Renal cortical epithelial cell (primary cell): Measurements from ENCODE around the gene PCCA. TPM values are rescaled to one million over a fixed set of nuclear protein-coding genes. Genes with fewer than 3 reads are reported as not detected.
"Not testable (repeated sequence)": the region's sequence is repeated elsewhere in the genome, so short reads cannot be mapped to it uniquely, and the experiment has no call there.

Experiments used
- DNase-seq: peaks from one replicate; pipeline ENCODE4 v3.0.0-alpha.2; 2011; ENCODE audit warnings: low read depth
- total RNA-seq: library from RNA; depleted of rRNA; stranded (reverse); fragments of >200 nt; gene quantifications from 2 replicates; pipeline ENCODE4 v1.2.3, GENCODE V29; 2014

Gene PCCA
- total RNA-seq, 1 donor from 2014 or later: 72.8 TPM

DNA sequence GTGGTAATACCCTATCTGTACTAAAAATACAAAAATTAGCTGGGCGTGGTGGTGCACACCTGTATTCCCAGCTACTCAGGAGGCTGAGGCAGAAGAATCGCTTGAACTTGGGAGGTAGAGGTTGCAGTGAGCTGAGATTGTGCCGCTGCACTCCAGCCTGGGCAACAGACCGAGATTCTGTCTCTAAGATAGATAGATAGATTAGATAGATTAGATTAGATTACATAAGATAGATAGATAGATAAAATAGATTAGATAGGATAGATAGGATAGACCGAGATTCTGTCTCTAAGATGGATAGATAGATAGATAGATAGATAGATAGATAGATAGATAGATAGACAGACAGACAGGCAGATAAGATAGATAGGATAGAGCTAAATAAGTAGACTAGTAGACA is 435.8 kb downstream of the PCCA start:
- not testable (repeated sequence) for DNase-seq

DNA sequence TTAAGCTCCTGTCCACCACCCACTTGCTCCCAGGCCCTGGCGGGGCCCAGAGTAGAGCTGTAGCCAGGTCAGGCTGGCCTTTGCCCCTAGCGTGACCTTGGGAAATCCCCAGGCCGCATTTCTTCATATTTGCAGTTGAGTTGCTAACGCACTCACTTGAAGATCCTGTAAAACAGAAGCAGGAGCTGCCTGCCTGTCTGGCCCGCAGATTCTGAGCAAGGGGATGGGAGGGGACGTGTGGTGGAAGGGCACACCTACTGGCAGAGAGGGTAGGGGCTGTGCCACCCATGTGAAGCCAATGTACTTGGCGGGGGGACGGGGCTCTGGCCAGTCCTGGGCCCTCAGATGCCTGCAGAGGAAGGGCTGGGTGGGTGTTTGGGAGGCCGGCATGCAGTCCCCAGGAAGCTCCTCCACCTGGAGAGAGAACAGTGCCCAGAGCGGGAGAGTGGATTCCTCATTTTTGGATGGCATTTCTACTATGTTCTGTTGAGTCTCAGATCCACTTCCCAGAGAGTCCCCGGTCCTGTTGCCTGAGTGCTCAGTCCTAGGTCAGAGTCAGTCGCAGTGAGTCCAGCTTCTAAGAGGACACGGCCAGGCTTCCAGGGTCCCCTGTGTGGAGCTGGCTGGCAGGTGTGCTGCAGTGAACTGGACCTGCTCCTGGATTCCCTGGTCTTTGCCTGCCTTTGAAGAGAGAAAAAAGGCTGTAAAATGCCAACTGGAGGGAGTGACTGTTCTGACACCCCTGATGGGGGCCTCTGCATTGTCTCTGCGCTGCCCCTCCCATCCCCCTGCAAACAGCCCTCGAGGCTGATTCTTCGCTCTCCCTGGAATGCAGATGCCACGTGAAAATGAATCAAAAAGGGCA is 436.8 kb downstream of the PCCA start:
- no peak for DNase-seq

DNA sequence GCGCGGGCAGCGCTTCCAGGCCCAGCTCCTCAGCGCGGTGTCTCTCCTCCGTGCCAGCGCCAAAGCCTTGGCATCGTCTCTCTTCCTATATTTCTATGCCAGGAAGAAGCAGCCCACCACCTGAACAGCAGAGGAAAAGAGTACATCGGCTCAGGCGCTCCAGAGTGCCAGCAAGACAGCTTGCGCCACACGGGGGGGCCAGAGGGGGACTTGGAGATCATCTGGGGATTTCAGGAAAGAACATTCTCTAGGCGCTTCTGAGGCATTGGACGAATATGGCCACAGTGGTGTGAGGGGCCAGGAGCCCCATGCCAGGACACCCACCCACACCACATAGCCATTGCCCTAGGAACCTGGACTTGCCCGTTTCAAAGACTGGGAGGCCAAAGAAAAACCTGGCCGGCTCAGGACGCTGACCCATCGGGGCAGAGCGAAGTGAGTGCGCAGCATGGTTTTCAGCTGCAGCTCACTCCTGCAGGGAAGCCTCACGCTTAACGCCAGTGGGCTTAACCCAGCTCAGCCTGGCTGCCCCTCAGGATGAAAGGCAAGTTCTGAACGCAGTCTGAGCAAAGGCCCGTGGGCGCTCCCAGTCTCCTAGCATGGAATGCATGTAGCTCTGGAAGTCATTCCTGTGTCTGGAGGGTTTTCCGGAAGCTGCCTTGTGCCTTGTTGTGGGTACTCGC is 437.6 kb downstream of the PCCA start:
- no peak for DNase-seq

- no peak for DNase-seq
Measured at GRCh38 chr13:100527644-100528043, 438.8 kb downstream of the PCCA start.

- no peak for DNase-seq
Measured at GRCh38 chr13:100528353-100528752, 439.5 kb downstream of the PCCA start.

- no peak for DNase-seq
Measured at GRCh38 chr13:100528820-100529219, 439.9 kb downstream of the PCCA start.

DNA sequence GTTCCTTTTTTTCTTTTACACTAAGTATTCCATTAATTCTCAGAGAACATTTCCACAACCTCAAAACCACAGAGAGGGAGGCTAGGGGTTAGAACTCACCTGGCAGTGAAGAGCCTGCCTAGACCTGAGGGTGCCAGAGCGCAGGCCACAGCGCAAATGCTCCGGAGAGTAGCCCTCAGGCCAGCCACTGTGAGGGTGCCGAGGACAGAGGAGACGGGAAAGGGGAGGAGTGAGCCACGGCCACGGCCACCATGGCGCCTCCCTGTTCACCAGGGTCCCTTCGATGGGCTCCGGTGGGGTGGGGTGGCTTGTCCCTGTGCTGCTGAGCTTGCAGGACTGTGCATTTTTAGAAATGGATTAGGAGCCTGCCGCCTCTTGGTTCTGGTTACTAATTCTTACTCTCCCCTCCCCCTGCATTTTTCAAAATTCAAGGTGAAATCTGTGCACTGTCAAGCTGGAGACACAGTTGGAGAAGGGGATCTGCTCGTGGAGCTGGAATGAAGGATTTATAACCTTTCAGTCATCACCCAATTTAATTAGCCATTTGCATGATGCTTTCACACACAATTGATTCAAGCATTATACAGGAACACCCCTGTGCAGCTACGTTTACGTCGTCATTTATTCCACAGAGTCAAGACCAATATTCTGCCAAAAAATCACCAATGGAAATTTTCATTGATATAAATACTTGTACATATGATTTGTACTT is 440.9 kb downstream of the PCCA start:
- no peak for DNase-seq

DNA sequence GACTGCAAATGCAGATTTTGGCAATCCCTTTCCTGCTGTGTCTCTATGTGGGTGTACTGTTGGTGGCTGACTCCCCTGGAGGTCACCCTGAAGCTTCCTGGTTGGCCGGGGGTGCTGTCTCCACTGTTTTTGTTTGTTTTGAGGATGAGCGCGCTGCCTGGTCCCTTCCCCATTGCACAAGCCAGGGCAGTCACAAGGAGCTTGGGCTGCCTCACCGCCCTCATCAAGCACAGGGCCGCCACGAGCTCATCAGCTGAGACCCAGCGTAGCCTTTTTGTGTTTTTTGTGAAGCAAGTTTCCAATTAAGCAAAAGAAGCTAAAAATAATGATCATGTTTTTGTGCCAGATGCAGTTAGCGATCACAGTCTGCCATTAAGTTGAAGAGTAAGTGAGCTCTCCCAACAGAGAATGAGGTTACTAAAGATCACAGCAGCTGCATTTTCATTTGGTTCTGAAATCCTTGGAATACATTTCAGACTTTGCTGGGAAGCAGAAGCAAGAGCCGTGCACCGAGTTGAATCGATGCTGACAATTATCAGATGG is 441.8 kb downstream of the PCCA start:
- DNase-seq: no peak

- no peak for DNase-seq
Measured at GRCh38 chr13:100532090-100532766, 443.3 kb downstream of the PCCA start.

DNA sequence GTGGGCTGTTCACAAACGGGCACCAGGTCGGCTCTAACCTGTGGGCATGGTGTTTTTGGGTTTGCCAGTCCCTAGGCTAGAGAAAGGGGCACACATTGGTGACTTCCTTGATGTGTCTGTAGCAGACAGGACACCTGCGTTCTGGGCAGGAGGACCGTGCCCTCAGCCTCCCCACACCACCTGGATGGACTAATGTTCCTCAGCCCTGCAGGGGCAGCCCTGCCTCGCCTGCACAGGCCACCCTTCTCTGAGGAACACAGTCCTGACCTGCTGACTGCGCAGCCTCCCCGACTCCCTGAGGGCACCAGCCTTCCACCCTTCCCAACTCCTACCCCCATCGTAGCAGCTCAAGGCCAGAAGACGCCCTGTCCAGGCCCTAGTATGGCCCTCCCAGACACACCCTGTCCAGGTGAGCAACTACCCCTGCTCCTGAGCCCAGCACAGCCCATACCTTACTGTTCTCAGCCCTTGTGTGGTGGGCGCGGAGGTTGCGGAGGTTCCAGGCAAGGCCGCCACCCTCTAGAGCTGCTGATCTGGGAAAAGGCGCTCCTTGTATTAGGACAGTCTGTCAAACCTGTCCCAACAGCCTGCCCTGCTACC is 444.0 kb downstream of the PCCA start:
- no peak for DNase-seq

DNA sequence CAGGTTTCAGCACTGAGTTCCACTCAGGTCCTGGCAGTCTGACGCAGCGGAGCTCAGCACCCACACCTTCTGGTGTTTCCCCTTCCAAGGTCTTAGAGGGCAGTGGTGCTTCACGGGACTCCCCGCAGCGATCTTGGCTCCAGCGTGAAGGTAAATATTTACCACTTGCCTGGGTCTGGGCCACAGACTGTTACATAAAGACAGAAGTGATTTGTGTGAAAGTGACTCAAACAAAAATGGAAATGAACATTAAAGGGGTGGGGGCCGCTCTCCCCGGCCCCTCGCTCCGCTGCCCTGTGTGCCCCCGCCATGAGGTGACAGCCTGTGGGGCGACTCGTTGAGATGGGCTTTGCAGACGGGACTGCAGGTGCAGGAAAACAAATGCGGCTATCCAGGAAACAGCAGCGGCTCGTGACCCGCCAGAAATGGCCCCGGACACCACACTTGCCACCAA is 444.7 kb downstream of the PCCA start:
- DNase-seq: peak; percentile 42

DNA sequence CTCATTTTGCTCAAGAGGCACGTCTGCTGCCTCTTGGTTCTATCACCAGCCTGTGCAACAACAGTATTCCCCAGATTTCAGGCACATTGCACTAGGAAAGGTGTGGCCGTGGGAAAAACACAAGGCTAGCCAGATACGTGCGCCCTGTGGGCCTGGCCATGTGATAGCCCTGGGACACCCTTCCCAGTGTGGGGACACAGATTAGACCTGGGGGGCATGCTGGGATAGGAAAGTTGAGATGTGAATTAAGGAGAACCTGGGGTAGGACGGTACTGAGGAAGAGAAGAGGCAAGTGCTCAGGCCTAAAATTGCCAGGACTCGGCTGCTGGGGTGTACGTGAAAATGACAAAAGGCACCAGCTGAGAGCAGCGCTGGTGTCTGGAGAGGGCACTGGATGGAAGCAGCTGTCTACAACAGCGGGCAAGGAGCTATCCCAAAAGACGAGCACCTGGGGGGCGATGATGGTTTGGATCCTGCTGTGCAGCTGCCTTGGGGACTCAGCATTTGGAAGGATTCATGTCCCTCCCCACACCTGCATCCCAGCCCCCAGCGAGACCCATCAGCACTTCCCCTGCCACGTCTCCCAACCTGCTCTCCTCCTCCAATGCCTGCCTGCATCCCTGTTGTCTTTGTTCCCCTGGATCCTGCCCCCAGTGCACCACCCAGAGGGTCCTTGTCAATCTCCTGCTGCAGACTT is 445.4 kb downstream of the PCCA start:
- no peak for DNase-seq

DNA sequence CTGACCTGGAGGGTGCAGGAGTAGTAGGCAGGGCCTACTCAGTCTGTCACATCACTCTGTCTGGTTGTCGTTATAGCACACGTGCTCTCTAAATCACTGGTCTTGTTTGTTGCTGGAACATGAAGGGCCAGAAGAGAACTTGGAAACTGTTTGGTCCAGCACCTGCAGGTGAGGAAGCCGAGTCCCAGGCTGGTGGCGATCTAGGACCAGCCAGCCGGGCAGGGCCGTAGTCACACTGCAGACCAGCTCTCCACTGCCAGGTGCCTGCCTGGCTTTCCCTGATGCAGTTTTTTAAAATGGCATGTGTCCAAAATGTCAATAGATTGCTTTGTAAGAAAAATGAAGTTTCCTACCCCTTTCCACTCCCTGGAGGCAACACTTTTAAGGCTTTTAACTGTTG is 446.0 kb downstream of the PCCA start:
- DNase-seq: no peak

GRCh38 chr13:100535426-100536135 is 446.7 kb downstream of the PCCA start:
- DNase-seq: no peak

- DNase-seq: no peak
Measured at GRCh38 chr13:100536643-100537180, 447.8 kb downstream of the PCCA start.

DNA sequence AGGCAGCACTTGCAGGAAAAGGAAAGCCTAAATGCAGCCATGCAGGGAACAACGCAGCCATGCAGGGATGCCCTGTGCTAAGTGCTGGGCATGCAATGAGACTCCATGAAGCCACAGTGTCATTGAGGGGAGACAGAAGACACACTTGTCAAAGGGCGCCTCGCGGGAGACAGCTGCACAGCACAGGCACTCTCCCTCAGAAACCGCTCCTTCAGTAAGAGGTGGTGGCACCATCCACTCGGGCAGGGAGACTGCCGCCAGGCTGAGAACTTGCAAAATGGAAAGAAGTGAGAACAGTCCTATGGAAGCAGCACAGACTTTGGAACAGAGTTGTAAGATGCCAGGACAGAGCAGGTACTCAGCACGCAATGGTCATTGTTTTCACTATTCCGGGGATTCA is 448.6 kb downstream of the PCCA start:
- DNase-seq: no peak

DNA sequence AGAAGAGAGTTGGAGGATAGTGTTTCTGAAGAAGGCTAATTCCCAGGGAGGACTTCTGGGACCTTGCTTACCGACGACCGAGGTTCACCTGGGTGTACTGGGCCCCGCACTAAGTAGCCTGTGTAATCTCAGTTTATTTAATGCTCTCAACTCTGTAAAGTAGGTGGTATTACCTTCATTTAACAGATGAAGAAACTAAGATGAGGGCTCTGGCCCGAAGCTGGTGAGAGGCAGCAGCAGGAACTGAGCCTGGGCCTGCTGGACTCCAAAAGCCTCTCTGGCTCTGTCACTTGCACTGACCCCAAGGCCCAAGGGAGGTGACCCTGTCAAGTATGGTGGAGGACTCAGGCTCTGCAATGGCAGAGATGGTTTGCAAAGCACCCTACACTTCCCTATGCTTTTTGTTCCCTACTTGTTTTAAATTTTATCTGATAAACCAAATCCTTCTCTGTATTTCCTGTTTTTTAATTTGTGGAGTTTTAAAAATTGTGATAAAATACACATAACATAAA is 449.1 kb downstream of the PCCA start:
- no peak for DNase-seq

DNA sequence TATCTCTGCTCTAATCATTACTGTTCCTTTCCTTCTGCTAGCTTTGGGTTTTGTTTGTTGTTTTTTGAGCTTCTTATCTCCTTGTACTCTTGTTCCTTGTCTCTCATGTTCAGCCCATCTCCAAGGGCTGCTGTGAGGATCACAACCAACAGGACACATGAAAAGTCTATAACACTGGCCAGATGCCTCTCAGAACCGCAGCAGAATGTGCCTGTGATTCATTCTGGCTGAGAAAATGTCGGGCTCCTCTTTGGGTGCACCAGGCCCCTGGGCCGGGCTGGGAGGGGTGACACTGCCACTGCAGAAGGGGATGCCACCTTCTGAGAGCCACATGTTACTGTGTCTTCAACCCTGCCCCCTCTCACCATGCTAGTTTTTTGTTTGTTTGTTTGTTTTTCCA is 451.7 kb downstream of the PCCA start:
- no peak for DNase-seq
